Measurements from ENCODE around the gene FGF5. TPM values are rescaled to one million over a fixed set of nuclear protein-coding genes. Genes with fewer than 3 reads are reported as not detected.
"Not testable (repeated sequence)": the region's sequence is repeated elsewhere in the genome, so short reads cannot be mapped to it uniquely, and the experiment has no call there.

FGF5 gene
- total RNA-seq, 1 donor: not detected

DNA sequence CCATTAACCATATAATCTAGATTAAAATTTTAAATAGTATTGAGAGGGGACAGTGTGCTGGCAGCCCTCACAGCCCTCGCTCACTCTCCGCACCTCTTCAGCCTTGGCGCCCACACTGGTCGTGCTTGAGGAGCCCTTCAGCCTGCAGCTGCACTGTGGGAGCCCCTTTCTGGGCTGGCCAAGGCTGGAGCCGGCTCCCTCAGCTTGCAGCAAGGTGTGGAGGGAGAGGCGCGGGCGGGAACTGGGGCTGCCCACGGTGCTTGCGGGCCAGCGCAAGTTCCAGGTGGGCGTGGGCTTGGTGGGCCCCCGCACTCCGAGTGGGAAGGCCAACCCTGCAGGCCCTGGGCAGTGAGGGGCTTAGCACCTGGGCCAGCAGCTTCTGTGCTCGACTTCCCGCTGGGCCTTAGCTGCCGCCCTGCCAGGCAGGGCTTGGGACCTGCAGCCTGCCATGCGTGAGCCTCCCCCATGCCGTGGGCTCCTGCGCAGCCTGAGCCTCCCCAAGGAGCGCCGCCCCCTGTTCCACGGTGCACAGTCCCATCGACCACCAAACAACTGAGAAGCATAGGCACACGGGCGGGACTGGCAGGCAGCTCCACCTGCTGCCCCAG, 36.3 kb downstream of the FGF5 start:
- Histone ChIP-seq H3K4me1 (ENCODE audit: insufficient read depth, low read length) (no peaks in the 10 kb centered on the region), H3K9me3 (ENCODE audit: low read depth, low read length) (no peaks in the 10 kb centered on the region), H3K27me3 (ENCODE audit: insufficient read depth, low read length) (no peaks in the 10 kb centered on the region), H3K4me3 (ENCODE audit: low read length) (no peak overlapping the region)

GRCh38 chr4:80305466-80305865, 39.0 kb downstream of the FGF5 start:
- Histone ChIP-seq H3K4me1 (ENCODE audit: insufficient read depth, low read length) (no peaks in the 10 kb centered on the region), H3K9me3 (ENCODE audit: low read depth, low read length) (no peaks in the 10 kb centered on the region), H3K4me3 (ENCODE audit: low read length) (no peak overlapping the region), H3K27me3 (ENCODE audit: insufficient read depth, low read length) (peaks cover 5% of the 10 kb centered on the region)

DNA sequence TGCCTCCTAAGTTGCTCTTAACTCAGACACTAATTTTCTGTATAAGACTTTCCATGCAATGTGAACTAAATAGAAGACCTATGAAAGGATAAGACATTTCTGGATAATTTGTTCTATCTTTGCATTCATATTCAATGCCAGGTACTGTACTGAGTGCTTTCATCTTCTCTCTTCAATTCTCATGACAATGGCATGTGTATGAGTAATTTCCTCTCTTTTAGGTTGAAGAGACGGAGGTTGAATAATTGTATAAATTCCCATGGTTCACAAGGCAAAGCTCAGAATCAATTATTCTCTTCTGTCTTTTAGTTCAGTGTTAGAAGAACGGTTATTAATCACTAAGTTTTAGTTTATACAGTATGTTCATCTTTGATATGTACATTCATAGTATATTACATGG, 39.8 kb downstream of the FGF5 start:
- Histone ChIP-seq H3K4me1 (ENCODE audit: insufficient read depth, low read length) (no peaks in the 10 kb centered on the region), H3K27me3 (ENCODE audit: insufficient read depth, low read length) (peaks cover 5% of the 10 kb centered on the region), H3K4me3 (ENCODE audit: low read length) (no peak overlapping the region), H3K9me3 (ENCODE audit: low read depth, low read length) (no peaks in the 10 kb centered on the region)

DNA sequence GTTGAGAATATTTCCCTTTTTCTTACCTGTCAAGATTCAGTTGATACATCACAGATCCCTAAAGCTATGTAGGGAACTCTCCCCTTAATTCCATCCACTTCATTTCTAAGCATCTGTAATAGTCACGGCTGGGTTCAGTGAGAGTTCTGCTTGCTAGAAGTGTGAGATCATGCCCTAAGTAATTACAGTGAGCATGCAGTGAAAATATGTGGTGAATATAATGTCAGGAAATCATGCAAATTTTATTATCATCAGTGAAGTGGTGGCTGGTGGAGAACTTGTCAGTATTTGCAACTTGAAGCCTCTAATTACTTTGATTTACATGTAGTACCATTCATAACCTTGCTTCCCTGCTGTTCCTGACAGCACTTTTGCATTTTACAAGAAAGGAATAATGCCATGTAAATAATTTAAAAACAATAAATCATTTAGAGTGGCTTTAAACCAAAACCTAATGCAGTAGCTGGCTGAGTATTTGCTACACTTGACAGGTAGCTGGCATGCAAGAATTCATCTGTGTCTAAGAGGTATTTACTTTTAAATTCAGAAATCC, 40.8 kb downstream of the FGF5 start:
- no peaks in the 10 kb centered on the region for H3K4me1 ChIP-seq (ENCODE audit: insufficient read depth, low read length)
- H3K9me3 ChIP-seq (ENCODE audit: low read depth, low read length): no peaks in the 10 kb centered on the region
- H3K27me3 ChIP-seq (ENCODE audit: insufficient read depth, low read length): peaks cover 5% of the 10 kb centered on the region
- H3K4me3 ChIP-seq (ENCODE audit: low read length): no peak overlapping the region

GRCh38 chr4:80307774-80308465, 41.5 kb downstream of the FGF5 start:
- Histone ChIP-seq H3K4me1 (ENCODE audit: insufficient read depth, low read length) (no peaks in the 10 kb centered on the region), H3K9me3 (ENCODE audit: low read depth, low read length) (no peaks in the 10 kb centered on the region), H3K27me3 (ENCODE audit: insufficient read depth, low read length) (peaks cover 5% of the 10 kb centered on the region), H3K4me3 (ENCODE audit: low read length) (no peak overlapping the region)

GRCh38 chr4:80308466-80308822, 42.0 kb downstream of the FGF5 start:
- Histone ChIP-seq H3K4me1 (ENCODE audit: insufficient read depth, low read length) (no peaks in the 10 kb centered on the region), H3K27me3 (ENCODE audit: insufficient read depth, low read length) (peaks cover 5% of the 10 kb centered on the region), H3K9me3 (ENCODE audit: low read depth, low read length) (no peaks in the 10 kb centered on the region), H3K4me3 (ENCODE audit: low read length) (no peak overlapping the region)

- H3K27me3 ChIP-seq (ENCODE audit: insufficient read depth, low read length): peaks cover 5% of the 10 kb centered on the region
- no peaks in the 10 kb centered on the region for H3K4me1 ChIP-seq (ENCODE audit: insufficient read depth, low read length)
- H3K9me3 ChIP-seq (ENCODE audit: low read depth, low read length): no peaks in the 10 kb centered on the region
- H3K4me3 ChIP-seq (ENCODE audit: low read length): no peak overlapping the region
These were observed 43.0 kb downstream of the FGF5 start for GRCh38 chr4:80309294-80310004.

DNA sequence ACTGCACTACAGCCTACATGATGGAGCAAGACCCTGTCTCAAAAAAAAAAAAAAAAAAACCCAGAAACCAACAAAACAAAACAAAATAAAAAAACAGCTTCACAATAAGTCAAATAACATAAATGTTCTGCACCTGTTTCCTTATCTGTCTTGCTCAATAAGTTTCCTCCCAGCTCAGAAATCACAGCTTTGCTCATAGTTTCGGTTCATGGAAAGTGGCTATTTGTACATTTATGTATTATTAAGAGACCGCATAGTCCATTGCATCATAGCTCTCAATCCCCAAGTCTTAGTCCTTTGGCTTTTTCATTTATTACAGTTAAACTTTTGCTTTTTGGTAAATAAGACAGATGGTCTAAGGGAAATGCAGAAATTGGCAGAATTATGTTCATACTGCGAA, 44.7 kb downstream of the FGF5 start:
- H3K9me3 ChIP-seq (ENCODE audit: low read depth, low read length): no peaks in the 10 kb centered on the region
- H3K27me3 ChIP-seq (ENCODE audit: insufficient read depth, low read length): peaks cover 10% of the 10 kb centered on the region
- H3K4me3 ChIP-seq (ENCODE audit: low read length): no peak overlapping the region
- no peaks in the 10 kb centered on the region for H3K4me1 ChIP-seq (ENCODE audit: insufficient read depth, low read length)

DNA sequence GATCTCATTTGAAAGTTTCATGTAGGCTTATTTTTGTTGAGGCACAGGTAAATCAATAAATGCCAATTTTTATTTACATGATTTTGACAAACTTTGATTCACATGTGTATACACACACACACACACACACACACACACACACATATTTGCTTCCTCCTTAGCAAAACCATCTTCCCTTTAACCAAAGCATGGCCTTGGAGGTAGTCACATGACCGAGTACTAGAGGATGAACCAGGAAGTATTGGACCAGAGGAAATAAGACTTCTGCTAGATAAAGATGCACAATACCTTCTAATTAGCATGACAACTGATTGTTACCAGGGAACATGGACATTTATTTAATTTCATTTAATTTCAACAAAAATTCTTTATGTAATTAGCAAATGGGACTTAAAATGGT, 45.7 kb downstream of the FGF5 start:
- H3K4me1 ChIP-seq (ENCODE audit: insufficient read depth, low read length): no peaks in the 10 kb centered on the region
- H3K4me3 ChIP-seq (ENCODE audit: low read length): no peak overlapping the region
- no peaks in the 10 kb centered on the region for H3K9me3 ChIP-seq (ENCODE audit: low read depth, low read length)
- H3K27me3 ChIP-seq (ENCODE audit: insufficient read depth, low read length): peaks cover 10% of the 10 kb centered on the region

- Histone ChIP-seq H3K4me3 (ENCODE audit: low read length) (no peak overlapping the region), H3K27me3 (ENCODE audit: insufficient read depth, low read length) (peaks cover 5% of the 10 kb centered on the region), H3K4me1 (ENCODE audit: insufficient read depth, low read length) (no peaks in the 10 kb centered on the region), H3K9me3 (ENCODE audit: low read depth, low read length) (no peaks in the 10 kb centered on the region)
These were observed 47.2 kb downstream of the FGF5 start for GRCh38 chr4:80313627-80314026.

GRCh38 chr4:80315848-80316247, 49.4 kb downstream of the FGF5 start:
- H3K4me3 ChIP-seq (ENCODE audit: low read length); H3K27me3 ChIP-seq (ENCODE audit: insufficient read depth, low read length); H3K4me1 ChIP-seq (ENCODE audit: insufficient read depth, low read length); H3K9me3 ChIP-seq (ENCODE audit: low read depth, low read length): not testable (repeated sequence)

GRCh38 chr4:80321341-80321740, 54.9 kb downstream of the FGF5 start:
- H3K4me1 ChIP-seq (ENCODE audit: insufficient read depth, low read length): no peaks in the 10 kb centered on the region
- H3K27me3 ChIP-seq (ENCODE audit: insufficient read depth, low read length): no peaks in the 10 kb centered on the region
- no peak overlapping the region for H3K4me3 ChIP-seq (ENCODE audit: low read length)
- no peaks in the 10 kb centered on the region for H3K9me3 ChIP-seq (ENCODE audit: low read depth, low read length)

DNA sequence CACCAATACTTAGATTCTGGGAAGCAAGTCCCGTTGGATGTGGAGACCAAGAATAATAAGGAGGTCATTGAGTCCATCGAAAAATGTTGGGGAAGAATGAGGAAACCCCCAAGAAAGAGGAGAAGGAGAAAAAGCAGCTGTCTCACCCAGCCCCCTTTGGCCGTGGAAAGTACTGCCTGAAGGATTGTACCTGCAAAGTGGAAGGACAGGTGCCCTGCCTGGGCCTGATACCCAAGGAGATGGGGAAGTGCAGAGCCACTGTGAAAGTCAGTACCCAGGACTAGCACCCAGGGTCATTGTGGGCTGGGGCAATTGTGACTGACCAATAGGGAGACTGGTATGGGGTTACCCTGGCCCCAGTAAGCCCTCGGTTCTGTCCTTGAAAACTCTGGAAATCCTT, 55.3 kb downstream of the FGF5 start:
- Histone ChIP-seq H3K4me3 (ENCODE audit: low read length) (no peak overlapping the region), H3K9me3 (ENCODE audit: low read depth, low read length) (no peaks in the 10 kb centered on the region), H3K27me3 (ENCODE audit: insufficient read depth, low read length) (no peaks in the 10 kb centered on the region), H3K4me1 (ENCODE audit: insufficient read depth, low read length) (no peaks in the 10 kb centered on the region)

DNA sequence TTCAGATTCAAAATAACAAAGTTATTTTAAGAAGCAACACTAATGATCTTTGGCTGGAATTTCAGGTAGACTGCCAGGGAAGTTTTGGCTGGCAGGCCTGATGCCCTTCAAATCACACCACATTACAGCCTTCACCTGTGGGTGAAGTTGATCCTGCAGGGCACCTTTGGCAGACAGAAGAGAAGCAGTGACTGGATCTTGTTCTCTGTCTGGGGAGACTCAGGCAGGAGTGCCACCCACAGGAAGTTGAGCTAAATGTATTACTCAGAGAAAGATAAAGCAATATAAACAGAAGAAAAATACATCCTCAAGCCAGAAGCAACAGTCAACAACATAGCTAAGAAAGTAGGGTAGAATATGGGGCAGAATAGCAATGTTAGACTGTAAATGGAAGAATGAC, 56.3 kb downstream of the FGF5 start:
- Histone ChIP-seq H3K9me3 (ENCODE audit: low read depth, low read length) (no peaks in the 10 kb centered on the region), H3K4me3 (ENCODE audit: low read length) (no peak overlapping the region), H3K4me1 (ENCODE audit: insufficient read depth, low read length) (no peaks in the 10 kb centered on the region), H3K27me3 (ENCODE audit: insufficient read depth, low read length) (no peaks in the 10 kb centered on the region)

DNA sequence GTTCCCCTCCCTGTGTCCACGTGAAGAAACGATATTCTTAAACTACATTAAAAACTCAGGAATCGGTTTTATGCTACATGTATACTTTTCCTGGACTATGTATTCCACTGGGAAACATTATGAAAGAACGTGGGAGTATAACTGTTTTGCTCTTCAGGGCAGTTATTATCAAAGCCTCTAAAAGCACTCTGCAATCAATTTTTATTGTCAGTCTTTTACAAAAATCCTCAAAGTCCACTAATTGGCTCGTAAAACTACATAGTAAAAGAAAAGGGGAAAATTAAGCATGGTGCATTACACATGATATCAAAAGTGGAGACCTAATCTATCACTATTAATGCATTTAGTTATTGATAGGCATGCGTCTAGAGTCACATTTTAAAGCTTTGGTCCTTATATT, 57.7 kb downstream of the FGF5 start:
- H3K4me3 ChIP-seq (ENCODE audit: low read length): no peak overlapping the region
- H3K9me3 ChIP-seq (ENCODE audit: low read depth, low read length): no peaks in the 10 kb centered on the region
- H3K4me1 ChIP-seq (ENCODE audit: insufficient read depth, low read length): no peaks in the 10 kb centered on the region
- no peaks in the 10 kb centered on the region for H3K27me3 ChIP-seq (ENCODE audit: insufficient read depth, low read length)

All from mononuclear cell (primary cell).